HG02678 (cell line): Measurements from ENCODE around the gene ADSS1.

Source experiments
- ATAC-seq: cut with Tn5 transposase; IDR thresholded peaks from one replicate; pipeline ENCODE4 v1.9.1; 2021; ENCODE audit warnings: mild to moderate bottlenecking, moderate library complexity; ENCODE audit not compliant: unreplicated experiment

Gene ADSS1

DNA sequence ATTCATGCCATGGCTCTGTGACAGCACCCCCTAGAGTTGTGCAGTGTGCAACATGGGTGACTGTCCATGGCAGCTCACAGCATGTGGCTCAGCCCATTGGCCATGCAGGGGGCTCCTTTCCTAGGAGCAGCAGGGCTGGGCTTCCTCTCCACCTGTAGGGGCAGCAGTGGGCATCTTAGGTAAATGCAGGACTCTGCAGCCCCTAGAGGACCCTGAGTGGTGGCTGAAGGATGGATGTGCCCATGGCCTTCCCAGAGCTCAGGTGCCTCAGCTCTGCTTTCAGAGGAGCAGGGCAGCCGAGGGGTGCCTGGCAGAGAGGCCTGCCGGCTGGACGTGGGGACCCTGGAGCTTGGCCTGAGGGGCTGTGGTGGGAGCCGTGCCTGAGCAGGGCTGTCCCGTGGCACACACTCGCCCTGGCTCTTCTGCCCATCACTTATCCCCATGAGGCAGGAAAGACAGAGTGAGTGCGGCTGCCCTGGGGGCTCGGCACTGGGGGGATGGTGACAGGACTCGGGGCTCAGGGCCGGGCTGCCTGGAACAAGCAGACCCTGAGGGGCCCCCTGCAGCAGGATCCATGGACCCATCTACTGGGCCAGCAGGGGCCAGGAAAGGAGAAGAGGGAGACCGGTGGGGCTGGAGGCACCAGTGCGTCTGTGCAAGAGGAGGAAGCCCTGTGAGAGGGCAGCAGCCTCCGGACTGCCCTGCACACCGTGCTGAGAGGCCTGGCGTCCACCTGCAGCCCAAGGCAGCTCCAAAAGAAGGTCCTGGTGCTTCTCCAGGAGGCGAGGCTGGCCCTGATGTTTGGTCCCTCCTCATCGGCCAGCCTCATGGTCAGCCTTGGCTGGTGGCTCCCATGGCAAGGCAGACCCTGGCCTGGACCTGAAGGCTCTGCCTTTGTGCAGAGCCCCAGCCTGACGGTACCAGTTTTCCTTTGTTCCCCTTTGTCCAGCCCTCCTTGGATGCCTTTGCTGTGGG is 7.6 kb downstream of the ADSS1 start:
- ATAC-seq = no peak

DNA sequence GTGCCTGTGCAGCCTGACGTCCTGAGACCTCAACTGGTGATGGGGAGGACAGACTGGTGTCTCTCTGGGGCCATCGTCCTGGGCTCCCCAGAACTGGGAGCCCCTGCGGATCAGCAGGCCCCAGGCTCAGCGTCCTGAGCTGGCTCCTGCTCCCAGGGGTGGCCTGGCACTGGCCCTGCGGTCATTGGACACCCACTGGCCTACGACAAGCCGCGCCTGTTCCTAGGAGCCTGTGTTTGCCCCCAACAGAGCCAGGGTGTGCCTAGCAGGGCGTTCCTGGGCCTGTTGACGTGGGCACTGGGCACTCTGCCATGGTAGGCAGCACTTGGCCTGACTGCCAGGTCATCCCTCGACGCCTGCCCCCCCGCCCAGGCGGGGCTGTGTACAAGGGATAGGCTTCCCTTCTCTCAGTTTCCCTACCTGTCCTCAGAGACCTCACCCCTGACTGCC is 8.4 kb downstream of the ADSS1 start:
- ATAC-seq = no peak

DNA sequence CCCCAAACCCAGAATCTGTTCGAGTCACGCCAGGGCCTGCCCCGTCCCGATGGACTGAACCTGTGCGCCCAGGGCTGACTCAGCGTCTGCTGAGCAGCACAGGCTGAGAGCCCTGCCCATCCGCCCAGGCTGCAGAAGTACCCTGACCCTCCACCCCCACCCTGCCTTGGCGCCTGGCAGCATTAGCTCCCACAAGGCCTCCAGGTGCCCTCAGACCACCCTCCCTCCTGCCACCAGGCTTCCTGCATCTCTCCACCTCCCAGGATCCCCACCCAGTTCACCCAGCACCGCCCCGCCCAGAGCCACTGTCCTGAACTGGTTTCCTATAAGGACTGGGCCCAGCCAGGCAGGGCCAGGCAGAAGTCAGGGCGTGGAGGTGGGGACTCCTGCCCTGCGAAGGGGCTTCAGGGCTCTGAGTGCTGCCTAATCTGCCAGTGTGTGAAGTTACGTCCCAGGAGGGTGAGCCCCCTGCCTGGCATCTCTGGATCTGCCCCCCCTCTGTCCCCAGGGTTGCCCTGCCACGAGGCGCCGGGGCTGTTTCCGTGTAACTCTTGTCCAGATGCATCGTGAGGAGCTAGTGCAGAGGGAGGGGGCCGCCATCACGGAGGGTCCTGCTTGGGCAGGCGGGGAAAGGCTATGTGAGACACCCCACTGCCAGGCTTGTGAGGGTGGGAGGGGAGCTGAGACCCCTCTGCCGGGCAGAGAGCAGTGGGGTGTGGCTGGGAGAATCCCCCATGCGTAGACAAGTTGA is 9.1 kb downstream of the ADSS1 start:
- no peak for ATAC-seq

DNA sequence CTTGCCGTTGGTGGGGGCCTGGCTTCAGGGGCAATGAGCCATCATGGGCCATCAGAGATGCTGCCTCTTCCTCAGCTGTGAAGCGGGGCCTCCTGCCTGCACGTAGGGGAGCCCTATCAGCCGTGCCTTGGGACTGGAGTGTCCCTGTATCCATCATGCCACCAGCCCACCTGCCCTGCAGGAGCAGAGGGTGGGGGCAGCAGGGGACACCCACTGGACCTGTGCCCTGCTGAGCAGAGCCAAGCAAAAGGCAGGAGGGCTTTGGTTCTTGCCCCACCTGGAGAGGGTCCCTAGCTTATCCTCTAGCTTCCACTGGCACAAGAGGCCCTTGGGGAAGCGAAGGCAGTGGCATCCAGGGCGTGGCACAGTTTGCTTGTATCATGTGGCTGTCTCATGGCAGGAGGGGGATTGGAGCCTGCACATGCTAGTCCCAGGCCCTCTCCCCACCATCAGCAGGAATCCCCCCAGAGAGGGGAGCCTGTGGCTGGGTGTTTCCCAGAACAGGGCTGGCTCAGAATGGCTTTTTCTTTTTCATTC is 10.1 kb downstream of the ADSS1 start:
- no peak for ATAC-seq

DNA sequence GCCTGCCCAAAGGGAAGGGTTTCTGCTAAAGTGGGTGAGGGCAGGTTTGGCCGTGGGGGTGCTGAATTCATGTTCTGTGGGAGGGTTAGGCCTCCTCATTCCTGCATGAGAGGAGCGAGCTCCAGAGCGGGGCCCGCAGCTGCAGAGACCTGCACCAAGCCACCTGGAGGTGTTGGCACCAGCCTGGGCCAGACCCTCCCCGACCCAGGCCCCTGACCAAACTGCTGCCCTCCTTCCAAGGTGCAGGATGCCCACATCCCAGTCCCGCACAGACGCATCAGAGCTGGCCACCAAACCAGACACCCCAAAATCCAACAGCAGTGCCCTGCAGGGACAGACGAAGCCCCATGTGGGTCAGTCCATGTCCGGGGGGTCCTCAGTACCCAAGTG is 10.6 kb downstream of the ADSS1 start:
- ATAC-seq = no peak

DNA sequence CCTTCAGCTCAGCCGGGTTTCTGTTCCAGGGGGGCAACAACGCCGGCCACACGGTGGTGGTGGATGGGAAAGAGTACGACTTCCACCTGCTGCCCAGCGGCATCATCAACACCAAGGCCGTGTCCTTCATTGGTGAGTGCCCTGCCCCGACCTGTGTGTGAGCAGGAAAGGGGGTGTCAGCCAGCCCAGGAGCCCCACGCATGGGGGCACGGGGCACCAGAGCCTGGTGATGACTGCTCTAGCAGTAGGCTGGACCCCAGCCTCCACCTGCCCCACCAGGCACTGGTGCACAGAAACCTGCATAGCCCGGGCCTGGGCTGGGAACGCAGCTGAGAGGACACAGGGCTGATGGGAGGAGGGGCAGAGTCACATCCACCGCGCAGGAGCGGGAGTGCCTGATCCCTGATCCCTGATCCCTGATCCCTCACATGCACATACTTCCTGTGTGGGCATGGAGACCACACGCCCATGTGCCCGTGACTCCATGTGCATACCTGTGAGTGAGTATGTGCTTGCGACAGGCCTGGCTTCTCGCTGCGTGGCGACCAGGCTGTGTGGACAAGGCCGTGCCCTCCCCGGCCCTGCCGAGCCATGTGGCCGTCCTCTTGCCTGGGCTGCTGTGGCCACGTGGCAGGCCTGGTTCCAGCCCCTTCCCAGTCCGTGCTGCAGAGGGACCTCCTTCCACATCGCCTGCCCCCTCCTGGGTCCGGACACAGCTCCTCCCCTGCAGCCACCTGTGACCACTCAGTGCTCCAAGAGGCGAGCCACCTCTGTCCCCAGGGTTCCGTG is 11.2 kb downstream of the ADSS1 start:
- no peak for ATAC-seq

DNA sequence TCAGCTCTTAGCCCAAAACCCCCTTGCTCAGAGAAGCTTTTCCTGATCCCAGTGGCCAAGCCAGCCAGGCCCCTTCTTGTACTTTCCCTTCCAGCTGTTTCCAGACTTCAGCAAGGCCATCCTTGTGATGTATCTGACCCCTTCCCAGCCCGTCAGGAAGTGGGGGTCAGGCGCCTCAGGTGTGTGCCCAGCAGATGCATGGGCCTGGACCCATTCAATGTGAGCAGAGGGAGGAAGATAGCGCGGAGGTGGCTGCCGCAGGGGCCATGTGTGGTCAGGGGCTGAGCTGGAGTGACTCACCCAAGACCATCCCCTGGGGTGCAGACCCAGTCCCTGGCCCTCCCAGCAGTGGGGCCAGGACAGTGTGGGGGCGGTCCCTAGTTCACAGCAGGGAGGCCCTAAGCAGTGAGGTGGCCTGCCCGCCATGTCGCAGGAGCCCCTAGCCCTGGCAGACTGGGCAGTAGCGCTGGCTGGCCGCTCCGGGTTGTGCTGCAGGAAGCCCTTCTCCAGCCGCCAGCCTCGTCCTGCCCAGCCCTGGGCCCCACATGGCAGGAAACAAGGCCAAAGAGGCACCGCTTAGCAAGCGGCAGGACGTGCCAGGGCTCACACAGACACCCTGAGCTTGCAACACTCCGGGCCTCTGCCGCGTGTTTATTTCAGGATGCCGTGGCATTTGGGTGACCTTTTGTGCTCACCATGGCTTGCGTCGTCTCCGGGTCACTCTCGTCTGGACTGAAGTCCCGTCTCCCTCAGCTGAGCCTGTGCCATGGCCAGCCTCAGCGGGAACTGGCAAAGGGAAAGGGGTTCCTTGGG is 12.0 kb downstream of the ADSS1 start:
- ATAC-seq = no peak

DNA sequence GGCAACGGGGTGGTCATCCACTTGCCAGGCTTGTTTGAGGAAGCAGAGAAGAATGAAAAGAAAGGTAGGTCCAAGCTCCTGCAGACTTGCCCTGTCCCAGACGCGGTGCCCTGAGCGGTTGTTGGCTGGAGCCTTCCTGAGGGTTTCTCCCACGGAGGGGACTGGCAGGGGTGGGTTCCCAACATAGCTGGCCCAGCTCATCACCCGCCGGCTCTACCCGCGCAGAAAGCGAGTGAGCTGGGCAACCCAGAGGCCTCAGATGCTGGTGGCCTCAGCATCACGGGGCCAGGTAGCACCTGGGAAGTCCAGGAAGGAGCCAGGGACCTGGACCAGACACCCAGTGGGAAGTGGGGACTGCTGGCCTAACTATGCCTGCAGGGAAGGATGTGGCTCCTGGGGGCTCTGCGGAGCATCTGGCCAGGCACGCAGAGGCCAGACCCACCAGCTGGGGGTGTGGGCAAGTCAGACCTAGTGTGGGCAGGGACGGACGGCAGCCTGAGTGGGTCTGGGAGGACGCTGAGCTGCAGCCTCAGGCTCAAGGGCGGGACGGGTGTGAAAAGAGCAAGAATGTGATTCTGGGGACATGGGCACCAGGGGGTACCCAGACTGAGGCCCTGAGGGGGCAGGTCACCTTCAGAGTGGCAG is 14.5 kb downstream of the ADSS1 start:
- ATAC-seq = no peak

DNA sequence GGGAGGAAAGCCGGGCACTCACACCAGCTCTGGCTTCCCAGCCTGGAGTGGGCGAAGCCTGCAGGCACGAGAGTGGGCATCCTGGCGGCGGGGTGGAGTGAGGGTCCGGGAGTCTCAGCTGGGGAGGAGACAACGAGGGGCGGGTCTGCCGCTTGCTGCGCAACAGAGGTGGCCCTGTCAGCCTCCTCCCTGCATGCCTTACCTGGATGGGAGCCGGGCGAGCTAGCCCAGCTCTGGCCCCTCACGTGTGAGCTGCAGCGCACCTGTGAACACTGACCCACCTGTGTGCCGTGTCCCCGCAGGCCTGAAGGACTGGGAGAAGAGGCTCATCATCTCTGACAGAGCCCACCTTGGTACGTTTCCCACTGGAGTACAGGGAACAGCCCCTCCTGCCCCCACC is 15.0 kb downstream of the ADSS1 start:
- ATAC-seq = no peak

DNA sequence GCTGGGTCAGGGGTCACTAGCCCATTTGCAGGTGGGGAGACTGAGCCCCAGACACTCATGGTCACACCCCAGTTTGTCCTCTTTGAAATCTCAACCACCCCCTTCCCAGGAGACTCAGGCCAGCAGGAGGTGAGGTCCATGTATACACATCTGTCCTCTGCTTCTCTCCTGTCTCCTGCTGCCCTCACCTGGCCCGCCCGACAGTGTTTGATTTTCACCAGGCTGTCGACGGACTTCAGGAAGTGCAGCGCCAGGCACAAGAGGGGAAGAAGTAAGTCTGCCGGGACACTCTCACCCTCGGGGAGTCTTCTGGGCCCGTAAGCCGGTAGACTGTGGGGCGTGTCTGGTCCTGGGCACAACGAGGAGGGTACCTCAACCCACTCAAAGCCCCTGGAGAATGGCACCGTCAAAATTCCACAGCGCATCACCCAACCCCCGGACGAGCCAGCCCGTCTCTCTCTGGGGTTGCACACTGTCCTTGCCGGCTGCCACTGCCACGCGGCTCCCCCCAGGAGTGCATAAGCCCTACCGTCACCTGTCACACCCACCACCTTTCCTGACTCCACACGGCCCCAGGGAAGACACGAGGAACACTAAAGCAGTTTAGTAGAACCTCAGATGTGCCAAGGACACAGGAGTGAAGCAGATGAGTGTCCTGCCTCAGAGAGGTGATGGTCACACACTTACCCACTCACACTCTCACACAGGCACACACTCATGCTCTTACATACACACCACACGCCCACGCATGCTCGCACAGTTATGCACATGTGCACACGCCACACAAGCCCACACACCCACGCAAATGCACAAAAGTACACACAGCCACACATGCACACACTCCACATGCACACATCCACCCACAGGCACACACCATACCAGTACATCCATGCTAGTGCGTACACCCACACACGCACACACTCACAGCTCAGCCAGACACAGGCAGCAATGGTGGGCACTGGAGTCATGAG is 15.8 kb downstream of the ADSS1 start:
- ATAC-seq = no peak

DNA sequence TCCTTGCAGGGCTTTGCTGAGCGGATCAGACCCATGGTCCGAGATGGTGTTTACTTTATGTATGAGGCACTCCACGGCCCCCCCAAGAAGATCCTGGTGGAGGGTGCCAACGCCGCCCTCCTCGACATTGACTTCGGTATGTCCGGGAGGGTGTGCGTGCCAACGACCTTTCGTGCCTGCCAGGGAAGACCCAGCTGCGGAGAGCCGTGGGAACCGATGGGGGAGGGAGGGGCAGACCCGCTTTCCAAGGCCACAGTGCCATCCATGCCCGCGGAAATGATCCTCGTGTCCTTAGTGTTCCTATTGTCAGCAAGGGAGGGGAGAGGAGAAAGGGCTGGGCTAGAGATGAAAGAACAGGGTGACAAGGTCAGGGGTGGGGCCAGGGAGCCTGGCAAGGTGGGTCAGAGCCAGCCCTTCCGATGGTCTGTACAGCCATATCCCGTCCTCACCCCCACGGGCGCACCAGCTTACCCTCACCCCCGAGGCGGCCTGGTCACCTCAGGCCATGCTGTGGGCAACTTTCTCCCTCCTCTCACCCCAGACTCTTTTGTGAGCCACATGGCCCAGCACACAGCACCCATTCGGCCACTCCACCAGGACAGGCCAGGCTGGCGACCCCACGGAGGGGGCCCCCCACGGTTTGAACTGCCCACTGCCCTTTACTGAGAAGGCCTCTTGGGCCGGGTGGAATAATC is 17.2 kb downstream of the ADSS1 start:
- no peak for ATAC-seq

DNA sequence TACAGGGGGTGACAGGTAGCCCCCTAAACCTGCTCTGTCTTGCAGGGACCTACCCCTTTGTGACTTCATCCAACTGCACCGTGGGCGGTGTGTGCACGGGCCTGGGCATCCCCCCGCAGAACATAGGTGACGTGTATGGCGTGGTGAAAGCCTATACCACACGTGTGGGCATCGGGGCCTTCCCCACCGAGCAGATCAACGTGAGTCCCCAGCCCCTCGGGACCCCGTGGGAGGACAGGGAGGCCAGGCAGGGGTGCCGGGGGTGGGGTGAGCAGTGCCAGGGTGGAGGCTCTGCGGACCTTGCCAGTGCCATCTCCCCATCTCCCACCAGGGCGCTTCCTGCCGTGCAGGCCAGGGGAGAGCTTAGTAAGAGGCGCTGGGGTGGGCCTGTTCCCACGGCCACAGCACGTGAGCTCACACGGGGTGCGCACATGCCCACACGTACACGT is 17.8 kb downstream of the ADSS1 start:
- no peak for ATAC-seq

DNA sequence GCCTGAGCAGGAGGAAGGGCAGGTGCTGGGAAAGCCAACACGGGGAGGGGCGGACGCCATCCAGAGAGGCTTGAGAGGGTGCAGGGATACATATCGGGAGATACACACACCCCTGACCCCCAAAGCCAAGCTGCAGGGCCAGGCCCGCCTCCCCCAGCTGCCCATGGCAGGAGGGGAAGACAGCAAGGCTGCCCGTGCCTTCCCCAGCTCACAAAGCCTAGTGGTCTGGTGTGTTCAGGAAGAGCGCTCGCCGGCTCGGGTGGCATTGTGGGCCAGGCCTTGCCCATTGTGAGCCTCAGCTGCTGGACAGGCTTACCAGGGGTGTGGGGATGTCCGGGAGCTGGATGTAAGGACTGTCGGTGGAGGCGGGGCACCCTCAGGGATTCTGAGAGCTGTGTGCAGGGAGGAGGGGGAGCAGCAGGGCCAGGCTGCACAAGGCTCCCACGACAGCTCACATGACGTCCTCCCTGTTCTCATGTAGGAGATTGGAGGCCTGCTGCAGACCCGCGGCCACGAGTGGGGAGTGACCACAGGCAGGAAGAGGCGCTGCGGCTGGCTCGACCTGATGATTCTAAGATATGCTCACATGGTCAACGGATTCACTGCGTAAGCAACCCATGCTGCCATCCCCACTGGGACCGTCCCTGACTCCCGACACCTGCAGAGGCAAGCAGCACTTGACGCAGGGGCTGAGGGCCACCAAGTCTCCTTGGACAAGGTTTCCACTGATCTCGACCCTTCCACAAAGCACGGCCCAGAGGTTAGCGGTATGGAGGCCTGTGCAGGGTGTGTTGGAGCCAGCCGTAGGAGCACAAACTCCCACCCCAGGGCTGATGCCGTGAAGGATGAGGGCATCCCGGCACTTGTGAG is 18.8 kb downstream of the ADSS1 start:
- no peak for ATAC-seq

DNA sequence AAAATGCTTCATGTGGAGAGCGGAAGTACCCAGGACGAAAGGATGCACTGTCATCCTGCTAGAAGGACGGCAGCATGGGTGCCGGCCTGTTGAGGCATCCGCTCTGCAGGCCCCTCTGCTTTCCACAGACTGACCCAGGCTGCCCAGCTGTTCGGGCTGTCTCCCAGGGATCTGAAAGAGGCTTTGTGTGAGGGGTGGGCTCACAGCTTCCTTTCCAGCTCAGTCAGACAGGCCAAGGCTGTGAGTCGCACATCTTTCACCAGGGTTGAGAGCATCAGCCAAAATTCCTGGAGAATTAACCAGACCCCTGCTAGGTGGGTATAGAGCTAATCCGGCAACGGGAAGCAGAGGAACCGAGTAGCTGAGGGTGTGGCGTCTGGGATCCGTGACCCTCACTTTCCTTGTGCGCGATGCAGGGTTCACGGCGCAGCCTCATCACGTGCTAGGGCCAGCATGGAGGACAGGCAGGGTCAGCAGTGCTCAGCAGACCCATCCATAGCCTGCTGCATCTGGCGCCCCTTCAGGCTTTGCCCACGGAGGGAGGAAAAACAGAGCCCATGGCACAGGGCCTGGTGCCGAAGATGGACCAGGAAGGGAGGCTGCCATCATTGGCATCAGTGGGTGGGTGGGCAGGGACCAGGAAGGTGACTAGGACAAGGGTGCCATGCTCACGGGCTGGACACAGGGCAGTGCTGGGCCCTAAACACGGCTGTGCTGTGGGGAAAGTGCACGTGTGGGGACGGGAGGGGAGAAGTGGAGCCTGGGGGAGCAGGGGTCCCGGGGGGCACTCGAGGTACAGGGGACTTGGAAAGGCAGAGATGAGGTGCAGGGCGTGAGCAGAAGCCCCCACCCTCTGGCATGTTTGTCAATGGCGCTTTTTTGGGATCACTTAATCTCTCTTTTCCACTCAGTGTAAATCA is 19.7 kb downstream of the ADSS1 start:
- ATAC-seq = no peak

DNA sequence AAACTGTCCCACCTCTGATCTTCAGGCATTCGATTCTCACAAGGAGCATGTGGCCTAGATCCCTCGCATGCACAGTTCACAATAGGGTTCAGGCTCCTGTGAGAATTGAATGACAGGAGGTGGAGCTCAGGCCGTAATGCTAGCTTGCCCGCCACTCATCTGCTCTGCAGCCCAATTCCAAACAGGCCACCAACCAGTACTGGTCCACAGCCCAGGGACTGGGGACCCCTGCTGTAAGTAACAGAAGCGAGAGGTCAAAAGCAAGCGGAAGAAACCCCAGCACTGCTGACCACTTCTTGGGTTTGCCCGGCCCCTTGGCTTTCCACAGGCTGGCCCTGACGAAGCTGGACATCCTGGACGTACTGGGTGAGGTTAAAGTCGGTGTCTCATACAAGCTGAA is 20.5 kb downstream of the ADSS1 start:
- no peak for ATAC-seq

DNA sequence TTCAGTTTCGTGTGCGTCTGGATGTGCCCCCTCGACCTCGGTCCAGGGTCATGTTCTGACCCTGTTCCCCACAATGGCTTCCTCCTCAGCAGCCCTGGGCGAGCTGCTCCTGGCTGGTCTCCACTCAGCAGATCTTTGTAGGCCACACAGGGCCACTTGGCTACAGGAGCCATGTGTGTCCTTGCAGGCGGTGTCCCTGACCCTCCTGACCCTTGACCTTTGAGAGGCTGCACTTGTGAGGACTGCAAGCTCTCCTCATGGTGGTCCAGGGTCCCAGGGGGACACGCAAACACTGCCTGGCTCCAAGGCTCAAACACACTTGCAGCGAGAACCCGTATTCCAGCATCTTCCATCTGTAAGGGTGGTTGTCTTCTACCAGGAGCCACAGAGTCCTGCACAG is 21.4 kb downstream of the ADSS1 start:
- no peak for ATAC-seq
